SK-N-MC (cell line): ENCODE data around the gene UGT1A4.

Experiments used
- DNase-seq: peaks from one replicate; pipeline ENCODE4 v3.0.0-alpha.2; 2011; ENCODE audit warnings: low read depth, low spot score
- H3K27ac ChIP-seq: fragments of 200-600 bp; sonication (generic); 2 replicates; pipeline ENCODE4 v1.5.1; 2016; ENCODE audit warnings: mixed run types
- H3K36me3 ChIP-seq: fragments of 200-600 bp; sonication (generic); 2 replicates; pipeline ENCODE4 v1.6.1; 2017; ENCODE audit warnings: antibody characterized with exemption, low read length, mixed read lengths; ENCODE audit not compliant: insufficient read depth
- H3K4me3 ChIP-seq: fragments of 200-600 bp; sonication (generic); 2 replicates; pipeline ENCODE4 v1.5.1; 2016
- H3K9ac ChIP-seq: fragments of 200-600 bp; sonication (generic); 2 replicates; pipeline ENCODE4 v1.8.0; 2017; ENCODE audit warnings: mixed run types, mixed read lengths; ENCODE audit not compliant: insufficient read length
- H3K9me3 ChIP-seq: fragments of 200-600 bp; sonication (generic); 2 replicates; pipeline ENCODE4 v1.6.1; 2017; ENCODE audit warnings: low read depth, mild to moderate bottlenecking, antibody characterized with exemption, low read length, moderate library complexity, mixed read lengths
- EZH2 ChIP-seq: fragments of 200-600 bp; sonication (generic); IDR thresholded peaks from one replicate; pipeline ENCODE4 v1.6.1; 2017; ENCODE audit warnings: antibody characterized with exemption
- FOXP2 ChIP-seq: optimal IDR thresholded peaks from 2 replicates; pipeline ENCODE3; 2011; ENCODE audit warnings: mild to moderate bottlenecking, moderate library complexity; ENCODE audit not compliant: insufficient read depth; ENCODE audit errors: extremely low read length, control extremely low read depth
- POLR2AphosphoS5 ChIP-seq: IDR thresholded peaks from 2 replicates; pipeline ENCODE4 v1.6.1; 2012; ENCODE audit warnings: mild to moderate bottlenecking, low read depth, low read length, borderline replicate concordance

Gene UGT1A4

DNA sequence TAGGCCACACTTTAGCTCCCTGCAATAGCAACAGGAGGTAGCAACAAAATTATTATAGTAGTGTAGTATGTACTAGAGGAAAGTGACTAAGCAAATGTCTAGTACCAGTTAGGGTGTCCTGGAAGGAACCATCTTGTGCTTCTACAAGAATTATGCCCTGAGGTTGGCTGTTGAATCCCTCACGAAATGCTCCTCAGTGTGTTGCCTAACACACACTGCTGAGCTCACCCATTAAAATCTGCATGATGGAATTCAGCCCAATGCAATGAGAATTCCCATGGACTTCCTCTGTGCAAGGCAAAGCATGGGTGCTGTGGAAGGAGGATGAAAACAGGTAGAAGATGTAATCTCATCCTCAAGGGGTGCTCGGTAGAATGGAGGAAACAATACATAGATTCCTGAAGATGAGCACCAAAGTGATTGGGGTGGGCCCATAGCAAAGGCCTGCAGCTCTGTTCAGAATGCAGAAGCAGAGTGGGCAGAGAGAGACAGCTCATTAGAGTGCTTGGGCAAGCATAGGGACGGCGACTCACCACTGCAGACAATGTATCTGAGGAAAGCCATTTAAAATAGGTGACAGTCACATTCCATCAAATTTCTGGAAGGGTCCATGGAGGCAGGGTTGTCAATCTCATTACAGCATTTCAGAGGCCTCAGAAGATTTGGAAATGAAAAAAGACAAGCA, 38.0 kb upstream of the UGT1A4 start:
- no peaks in the 10 kb centered on the region for H3K9me3 ChIP-seq
- no peaks in the 10 kb centered on the region for H3K36me3 ChIP-seq
- no peak overlapping the region for H3K4me3 ChIP-seq
- DNase-seq: no peak
- H3K27ac ChIP-seq: no peak overlapping the region
- no peak overlapping the region for H3K9ac ChIP-seq
- no peak for TF ChIP-seq FOXP2
- TF ChIP-seq EZH2: no peak
- TF ChIP-seq POLR2AphosphoS5: no peak

DNA sequence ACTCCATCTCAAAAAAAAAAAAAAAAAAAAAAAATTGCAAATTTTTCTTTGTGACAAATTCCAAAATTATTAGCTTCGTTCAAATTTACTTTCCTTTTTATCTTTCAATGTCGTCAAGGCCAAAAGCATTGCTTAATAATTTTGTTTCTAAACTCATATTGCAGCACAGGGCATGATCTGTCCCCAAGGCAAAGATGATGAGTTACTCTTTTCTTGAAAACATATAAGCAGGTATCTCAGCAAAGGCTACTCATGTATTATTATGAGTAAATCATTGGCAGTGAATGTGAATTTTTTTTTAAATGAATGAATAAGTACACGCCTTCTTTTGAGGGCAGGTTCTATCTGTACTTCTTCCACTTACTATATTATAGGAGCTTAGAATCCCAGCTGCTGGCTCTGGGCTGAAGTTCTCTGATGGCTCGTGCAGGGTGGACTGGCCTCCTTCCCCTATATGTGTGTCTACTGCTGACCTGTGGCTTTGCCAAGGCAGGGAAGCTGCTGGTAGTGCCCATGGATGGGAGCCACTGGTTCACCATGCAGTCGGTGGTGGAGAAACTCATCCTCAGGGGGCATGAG, 36.9 kb upstream of the UGT1A4 start, which contains the start of gene UGT1A7:
TSS of gene UGT1A7 (plus strand) at position 381 of the 579 bp plus-strand sequence. CDS start at position 418, 37 bp downstream.
- Histone ChIP-seq H3K4me3 (no peak within 1 kb of the TSS), H3K36me3 (no peaks in the 10 kb centered on the region), H3K27ac (no peak within 1 kb of the TSS), H3K9me3 (no peaks in the 10 kb centered on the region), H3K9ac (no peak within 1 kb of the TSS)
- no peak for DNase-seq
- TF ChIP-seq EZH2: no peak
- TF ChIP-seq FOXP2: no peak

DNA sequence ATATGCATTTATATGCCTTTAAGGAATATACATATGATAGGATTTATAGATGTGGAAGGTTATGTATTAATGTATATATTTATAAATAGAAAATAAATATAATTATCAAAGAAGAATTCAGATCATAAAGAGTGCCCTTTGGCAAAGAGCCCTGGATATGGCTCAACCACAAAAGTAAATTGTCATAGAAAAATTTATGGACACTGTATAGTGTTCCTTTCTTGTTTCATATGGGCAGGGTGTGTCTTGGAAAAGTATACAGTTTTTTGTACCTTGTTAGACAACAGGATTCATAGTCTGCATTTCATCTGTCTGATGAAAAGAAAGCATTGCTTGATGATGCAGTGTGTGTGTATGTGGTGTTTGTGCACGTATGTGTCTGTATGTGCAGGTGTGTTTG, 33.9 kb upstream of the UGT1A4 start:
- no peak overlapping the region for H3K27ac ChIP-seq
- no peak for DNase-seq
- H3K9me3 ChIP-seq: no peaks in the 10 kb centered on the region
- H3K9ac ChIP-seq: no peak overlapping the region
- TF ChIP-seq FOXP2: no peak
- no peak for TF ChIP-seq POLR2AphosphoS5
- no peak for TF ChIP-seq EZH2
- no peak overlapping the region for H3K4me3 ChIP-seq
- no peaks in the 10 kb centered on the region for H3K36me3 ChIP-seq

DNA sequence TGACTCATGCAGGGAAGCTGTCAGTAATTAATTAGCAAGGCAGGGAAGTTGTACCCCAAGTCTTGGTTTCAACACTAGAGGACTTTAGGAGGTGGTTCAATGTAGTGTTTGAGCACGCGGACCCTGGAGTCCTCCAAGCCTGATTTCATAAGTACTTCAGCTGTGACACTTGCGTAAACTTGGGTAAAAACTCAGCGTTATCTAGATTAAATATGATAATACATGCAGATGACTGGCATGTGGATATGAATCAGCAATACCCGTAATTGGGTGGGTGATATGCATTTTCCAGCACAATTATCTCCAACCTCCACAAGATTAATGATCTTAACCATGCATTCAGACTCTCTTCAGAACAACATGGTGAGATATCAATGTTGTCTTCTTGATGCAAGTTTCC, 31.6 kb upstream of the UGT1A4 start:
- TF ChIP-seq POLR2AphosphoS5: no peak
- TF ChIP-seq FOXP2: no peak
- no peak for TF ChIP-seq EZH2
- Histone ChIP-seq H3K27ac (no peak overlapping the region), H3K9me3 (no peaks in the 10 kb centered on the region), H3K9ac (no peak overlapping the region), H3K36me3 (no peaks in the 10 kb centered on the region), H3K4me3 (no peak overlapping the region)
- DNase-seq: no peak

DNA sequence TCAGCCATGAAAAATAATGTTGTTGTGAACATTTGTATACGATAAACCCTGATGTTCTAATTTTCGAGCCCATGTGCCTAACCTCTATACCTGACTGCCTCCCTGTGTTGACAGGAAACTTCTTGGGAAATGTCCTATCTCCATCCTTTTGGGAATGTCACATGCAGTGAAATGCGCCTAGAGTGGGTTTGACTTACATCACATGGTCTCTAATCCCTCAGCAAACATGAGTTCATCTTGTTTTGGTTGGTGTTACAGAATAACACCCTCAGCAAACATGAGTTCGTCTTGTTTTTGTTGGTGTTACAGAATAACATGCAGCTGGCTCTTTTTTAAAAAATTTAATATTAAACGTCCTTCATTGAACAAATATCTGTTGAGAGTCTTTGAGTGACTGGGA, 30.2 kb upstream of the UGT1A4 start:
- Histone ChIP-seq H3K9me3 (no peaks in the 10 kb centered on the region), H3K27ac (no peak overlapping the region), H3K9ac (no peak overlapping the region), H3K4me3 (no peak overlapping the region), H3K36me3 (no peaks in the 10 kb centered on the region)
- no peak for DNase-seq
- TF ChIP-seq POLR2AphosphoS5 (no peak), EZH2 (no peak)

DNA sequence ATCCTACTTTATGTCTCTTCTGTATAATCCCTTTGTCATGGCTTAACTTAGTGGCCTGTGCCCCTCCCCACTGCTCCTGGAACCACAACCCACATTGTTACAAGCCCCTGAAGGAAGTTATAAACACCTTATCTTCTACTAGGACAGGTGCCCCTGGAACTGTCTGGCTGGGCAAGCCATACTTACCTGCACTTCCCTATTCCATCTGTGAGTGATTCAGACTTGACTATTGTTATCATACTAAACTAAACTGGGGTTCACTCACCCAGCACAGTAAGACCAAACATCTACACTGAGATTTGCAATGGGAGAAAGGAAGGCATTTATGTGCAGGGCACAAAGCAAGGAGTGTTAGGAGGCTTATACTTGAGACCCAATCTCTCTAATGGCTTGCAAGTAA, 29.5 kb upstream of the UGT1A4 start:
- no peak overlapping the region for H3K9ac ChIP-seq
- no peaks in the 10 kb centered on the region for H3K9me3 ChIP-seq
- TF ChIP-seq EZH2: no peak
- TF ChIP-seq FOXP2: no peak
- TF ChIP-seq POLR2AphosphoS5: no peak
- no peak overlapping the region for H3K4me3 ChIP-seq
- H3K27ac ChIP-seq: no peak overlapping the region
- no peaks in the 10 kb centered on the region for H3K36me3 ChIP-seq
- DNase-seq: no peak

DNA sequence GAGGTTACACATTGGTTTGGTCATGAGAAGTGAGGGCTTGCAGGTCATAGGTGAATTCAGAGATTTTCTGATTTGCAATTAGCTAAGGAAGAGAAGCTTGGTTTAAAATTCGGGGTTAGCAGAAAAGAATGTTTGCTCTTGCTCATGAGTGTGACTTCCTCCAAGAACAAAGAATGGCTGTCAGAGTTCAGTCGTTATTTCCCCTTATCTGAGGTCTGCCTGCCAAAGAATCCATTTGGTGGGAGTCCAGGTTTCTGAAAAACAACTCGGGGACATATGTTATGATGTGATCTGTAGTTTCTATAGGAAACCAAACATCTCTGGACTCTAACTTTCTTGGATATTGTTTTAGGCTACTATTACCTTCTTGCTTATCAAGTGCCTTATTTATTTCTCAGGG, 29.0 kb upstream of the UGT1A4 start:
- H3K9ac ChIP-seq: no peak overlapping the region
- DNase-seq: no peak
- no peaks in the 10 kb centered on the region for H3K9me3 ChIP-seq
- H3K4me3 ChIP-seq: no peak overlapping the region
- TF ChIP-seq EZH2 (no peak), POLR2AphosphoS5 (no peak), FOXP2 (no peak)
- H3K27ac ChIP-seq: no peak overlapping the region
- H3K36me3 ChIP-seq: no peaks in the 10 kb centered on the region

DNA sequence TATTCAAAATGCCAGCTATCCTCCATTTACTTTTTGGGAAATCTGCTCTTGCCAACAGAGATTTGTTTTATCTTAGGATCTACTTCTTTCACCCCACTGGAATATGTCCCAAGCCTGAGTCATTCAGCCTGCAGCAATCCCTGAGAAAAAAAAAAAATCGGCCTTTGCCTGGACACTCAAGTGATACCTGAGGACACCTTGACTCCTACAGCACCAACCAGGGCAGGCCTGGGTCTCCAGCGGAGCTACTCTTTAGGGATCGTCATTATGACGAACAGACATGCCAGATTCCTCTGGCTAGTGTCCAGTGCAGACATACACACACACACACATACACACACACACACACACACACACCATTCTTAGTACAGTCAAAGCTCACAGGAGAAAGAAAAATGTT, 28.1 kb upstream of the UGT1A4 start:
- H3K9me3 ChIP-seq: no peaks in the 10 kb centered on the region
- no peak for DNase-seq
- H3K9ac ChIP-seq: no peak overlapping the region
- H3K27ac ChIP-seq: no peak overlapping the region
- no peak for TF ChIP-seq EZH2
- no peak for TF ChIP-seq POLR2AphosphoS5
- no peak for TF ChIP-seq FOXP2
- H3K36me3 ChIP-seq: no peaks in the 10 kb centered on the region
- H3K4me3 ChIP-seq: no peak overlapping the region
